Hippocampal formation (tissue), 2 donors: ENCODE results near the gene KHNYN.
"Not testable (repeated sequence)": the region's sequence is repeated elsewhere in the genome, so short reads cannot be mapped to it uniquely, and the experiment has no call there.

ENCODE experiments used
- DNase-seq, 2 donors: peaks; one replicate each; lab custom pipeline; 2025; lab: John Stamatoyannopoulos, UW

Gene KHNYN

GRCh38 chr14:24429395-24430142 is at the start of gene KHNYN, which contains the start of gene CBLN3:
KHNYN (plus strand) TSS chr14:24429954; CDS start chr14:24430731, 777 bp downstream.
CBLN3 (minus strand) TSS chr14:24429668; CDS start chr14:24429054, 614 bp downstream.
- DNase-seq = peak; percentile 58 to 62

DNA sequence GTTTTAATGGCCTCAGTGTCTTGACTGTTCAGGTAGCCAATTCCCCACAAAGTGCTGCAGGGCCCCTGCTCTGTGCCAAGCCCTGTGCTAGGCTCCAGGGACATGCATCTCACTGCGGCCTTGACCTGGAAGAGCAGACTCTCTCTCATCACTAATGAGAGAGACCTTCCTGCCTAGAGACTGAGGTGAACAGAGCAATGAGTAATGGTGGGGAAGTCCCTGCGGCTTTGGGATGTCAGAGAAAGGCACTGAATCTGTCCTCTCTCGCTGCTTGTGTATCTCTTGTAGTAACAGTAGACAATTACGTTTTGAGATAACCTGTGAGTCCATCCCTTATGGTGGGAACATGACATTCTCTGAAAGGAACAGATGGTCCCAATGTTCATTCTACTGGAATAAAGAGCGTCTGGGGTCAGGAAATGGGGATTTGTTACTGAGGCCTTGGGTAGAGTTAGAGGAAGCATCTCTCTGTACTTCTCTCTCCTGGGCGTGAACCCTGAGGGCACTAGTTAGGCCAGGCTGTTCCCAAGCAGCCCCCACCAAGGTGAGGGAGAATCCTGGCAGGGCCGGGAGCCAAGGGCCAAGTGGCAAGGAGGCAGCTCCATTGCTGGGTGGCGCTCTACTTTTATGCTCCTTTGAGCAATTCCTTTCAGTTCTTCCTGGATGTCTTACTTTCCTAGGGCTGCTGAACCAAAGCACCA is 48.2 kb upstream of the KHNYN start:
- DNase-seq = no peak

DNA sequence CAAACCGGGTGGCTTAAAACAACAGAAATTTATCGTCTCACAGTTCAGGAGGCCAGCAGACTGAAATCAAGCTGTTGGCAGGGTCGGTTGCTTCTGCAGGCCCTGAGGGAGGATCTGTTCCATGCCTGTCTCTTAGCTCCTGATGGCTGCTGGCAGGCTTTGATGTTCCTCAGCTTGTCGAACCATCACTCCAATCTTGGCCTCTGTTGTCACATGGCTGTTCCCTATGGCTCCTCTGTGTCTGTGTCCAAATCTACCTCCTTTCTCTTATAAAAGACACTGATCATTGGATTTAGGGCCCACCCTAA is 47.7 kb upstream of the KHNYN start:
- no peak for DNase-seq

GRCh38 chr14:24384169-24384568 is 45.6 kb upstream of the KHNYN start:
- no peak for DNase-seq

DNA sequence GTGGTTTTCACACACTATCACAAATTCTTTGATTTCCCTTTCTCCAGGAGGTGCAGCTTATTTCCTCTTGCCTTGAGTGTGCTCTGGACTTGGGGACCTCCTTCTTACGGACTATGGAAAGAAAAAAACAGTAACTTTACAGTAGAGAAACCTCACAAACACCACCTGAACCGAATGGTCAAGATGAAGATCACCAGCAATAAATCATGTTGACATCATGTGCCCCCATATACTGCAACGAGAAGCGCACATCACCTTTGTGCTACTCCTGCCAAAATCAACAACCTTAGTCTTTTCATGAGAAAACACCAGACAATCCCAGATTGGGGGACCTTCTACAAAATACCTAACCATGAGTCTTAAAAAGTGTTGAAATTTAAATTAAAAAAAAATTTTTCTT is 44.2 kb upstream of the KHNYN start:
- DNase-seq = no peak

DNA sequence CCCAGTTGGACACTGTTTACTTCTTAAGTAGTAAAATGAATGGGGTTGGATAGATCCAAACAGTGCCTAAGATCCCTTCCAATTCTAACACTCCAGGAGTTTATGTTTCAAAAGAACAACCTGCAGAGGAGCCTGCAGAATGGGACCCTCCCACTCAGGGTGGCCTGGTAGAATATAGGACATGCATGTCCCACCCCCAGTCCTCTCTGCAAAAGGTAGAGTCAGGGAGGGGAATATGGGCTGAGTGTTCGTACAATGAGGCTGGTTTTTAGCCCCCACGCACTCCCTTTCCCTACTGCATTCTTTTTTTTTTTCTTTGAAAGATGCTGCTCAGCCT is 42.8 kb upstream of the KHNYN start:
- DNase-seq = no peak

DNA sequence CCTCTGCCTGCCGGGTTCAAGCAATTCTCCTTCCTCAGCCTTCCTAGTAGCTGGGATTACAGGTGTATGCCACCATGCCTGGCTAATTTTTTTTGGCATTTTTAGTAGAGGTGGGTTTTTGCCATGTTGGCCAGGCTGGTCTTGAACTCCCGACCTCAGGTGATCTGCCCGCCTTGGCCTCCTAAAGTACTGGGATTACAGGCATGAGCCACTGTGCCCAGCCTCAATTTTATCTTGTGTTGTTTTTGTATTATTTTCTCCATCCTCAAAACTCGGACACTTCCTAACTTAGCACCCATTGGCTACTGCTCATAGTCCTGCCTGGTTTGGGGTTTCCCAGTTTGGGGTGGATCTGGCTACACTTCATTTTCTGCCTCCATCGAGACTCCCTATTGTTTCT is 42.2 kb upstream of the KHNYN start:
- DNase-seq = not testable (repeated sequence)

DNA sequence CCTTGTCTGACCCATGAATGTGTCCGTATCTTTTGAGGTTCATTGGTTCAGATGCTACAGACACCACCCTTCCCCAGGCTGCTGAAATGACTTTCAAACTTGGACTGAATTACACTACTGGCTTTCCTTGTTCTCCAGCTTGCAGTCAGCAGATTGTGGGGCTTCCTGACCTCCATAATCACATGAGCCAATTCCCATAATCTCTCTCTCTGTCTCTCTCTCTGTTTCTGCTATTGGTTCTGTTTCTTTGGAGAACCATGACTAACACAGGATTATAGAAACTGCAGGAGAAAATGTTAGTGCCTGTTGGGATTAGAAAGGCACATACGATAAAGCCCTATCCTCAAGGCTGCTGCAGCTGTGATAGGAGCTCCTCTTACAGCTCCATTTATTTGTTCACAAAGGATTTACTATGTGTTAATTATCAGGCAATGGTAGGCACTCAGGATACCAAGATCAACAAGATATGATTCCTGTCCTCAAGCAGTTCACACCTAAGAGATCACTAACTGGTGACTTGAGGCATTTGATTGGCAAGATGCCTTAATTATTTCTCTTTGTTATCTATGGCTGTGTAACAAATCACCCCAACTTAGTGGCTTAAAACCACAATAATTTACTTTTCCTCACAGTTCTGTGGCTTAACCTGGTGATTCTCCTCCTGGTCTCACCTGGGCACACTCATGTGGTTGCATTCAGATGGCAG is 41.1 kb upstream of the KHNYN start:
- no peak for DNase-seq

GRCh38 chr14:24389226-24389848 is 40.4 kb upstream of the KHNYN start:
- no peak for DNase-seq

DNA sequence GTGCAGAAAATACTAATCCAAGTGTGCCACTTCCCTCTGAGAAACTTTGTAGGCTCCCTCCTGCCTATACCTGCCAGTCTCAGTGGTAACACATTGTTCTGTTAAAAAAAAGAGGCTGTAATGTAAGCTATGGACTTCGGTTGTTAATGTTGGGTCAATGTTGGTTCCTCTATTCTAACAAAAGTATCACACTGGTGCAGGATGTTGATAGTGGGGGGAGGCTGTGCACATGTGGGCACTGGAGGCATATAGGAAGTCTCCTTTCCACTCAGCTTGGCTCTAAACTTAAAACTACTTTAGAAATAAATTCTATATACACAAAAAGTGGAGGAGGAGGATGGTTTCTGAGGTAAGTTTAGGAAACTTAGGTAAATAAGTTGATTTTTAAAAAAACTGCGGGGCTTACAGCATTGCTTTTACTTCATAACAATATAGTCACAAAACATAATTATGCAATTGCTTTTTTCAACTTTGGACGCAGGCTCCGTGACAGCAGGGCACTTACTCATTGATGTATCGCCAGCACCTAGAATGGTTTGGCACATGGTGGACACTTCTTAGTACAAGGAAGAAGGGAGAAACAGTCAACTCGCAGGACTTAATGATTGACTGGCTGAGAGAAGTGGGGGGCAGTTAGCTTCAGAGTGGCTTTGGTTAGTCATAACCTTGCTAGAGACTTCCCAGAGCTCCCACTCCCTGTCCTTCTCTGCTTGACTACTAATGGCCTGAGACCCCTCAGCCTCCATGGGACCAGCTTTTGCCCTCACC is 38.9 kb upstream of the KHNYN start:
- no peak for DNase-seq

DNA sequence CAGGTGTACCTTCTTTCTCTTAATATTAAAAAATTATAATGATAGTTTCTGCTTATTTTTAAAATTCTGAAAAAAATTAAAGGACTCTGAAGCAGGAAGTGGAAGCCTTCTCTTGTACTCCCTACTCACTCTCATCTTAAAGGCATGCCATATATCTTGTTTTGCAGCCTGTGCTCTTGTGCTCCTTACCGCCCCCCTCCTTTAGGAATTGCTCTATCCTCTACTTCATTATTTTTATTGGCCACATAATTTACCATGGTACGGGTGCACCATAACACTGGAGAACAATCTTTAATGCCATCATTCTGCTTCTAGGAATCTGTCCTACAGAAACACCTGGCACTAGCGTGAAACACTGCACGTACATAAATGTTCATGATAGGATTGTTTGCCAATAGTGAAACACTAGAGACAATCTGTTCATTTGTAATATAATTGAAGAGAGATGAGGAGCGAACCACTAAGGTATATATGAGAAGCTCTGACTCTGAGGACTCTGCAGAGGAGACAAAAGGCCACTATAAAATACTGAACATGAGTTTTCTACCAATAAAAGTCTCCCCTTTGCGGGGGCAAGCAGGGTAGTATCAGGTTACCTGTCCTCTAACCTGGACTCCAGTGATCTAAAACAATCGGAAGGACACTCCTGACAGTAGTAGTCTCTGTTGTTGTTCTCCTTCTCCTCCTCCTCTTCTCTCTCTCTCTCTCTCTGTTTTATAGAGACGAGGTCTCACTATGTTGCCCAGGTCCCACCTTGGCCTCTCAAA is 37.2 kb upstream of the KHNYN start:
- DNase-seq = no peak

DNA sequence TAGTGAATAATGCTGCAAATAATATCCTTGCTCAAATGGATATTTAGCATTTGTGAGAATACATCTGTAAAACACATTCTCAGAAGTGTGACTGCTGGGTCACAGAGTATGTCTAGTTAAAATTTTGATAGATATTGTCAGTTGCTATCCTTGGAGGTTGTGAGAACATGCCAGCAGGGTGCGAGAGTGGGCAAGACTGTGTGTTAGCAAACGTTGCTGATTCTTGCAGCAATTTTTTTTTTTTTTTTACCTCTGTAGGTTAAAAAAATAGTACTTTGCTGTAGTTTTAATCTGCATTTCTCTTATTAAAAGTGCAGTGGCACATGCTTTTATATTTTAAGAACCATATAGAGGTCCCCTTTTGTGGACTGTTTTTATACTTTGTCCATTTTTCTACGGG is 35.5 kb upstream of the KHNYN start:
- no peak for DNase-seq

DNA sequence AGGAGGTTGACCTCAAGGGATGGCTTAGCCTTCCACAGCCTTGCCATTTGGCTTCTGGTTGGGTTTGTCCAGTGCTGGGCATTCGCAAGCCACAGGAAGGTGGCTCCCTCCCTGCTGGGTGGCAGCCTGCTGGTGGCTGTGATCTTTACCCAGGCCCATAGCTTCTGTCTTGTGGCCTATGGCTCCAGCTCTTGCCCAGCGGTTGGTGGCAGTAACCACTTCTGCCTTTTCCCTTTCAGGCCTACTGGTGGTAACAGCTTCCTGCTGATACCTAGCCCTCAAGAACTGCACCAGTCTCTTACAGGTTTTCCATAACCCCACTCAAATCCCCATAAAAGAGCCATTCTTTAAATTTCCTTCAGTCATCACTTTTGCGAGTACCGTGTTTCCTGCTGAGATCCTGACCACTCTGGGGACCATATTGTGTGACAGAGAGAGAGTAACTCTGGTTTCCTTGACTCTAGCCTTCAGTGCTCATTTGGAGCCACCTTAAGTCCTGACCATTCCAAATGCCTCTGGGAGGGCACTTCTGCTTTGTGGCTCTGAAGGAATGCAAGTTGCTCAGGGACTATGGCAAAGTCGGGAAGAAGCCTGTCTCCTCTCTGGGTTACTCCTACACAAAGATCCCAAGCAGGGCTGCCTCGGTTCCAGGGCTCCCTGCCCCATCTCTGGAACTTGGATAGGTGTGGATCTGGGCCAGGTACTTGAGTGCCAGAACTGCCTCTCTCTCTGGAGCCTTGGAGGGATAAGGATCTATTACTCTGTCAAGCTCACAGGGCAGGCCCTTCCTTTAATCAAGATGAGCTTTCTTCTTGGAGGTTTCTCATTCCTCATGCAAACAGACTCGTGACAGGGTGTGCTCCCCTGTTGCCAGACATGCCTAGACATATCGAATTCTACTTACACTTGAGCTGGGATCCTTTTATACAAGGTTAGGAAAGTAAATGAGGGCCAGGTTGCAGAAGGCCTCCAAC is 33.9 kb upstream of the KHNYN start:
- DNase-seq = no peak

- no peak for DNase-seq
Measured at GRCh38 chr14:24397639-24398292, 32.0 kb upstream of the KHNYN start.

DNA sequence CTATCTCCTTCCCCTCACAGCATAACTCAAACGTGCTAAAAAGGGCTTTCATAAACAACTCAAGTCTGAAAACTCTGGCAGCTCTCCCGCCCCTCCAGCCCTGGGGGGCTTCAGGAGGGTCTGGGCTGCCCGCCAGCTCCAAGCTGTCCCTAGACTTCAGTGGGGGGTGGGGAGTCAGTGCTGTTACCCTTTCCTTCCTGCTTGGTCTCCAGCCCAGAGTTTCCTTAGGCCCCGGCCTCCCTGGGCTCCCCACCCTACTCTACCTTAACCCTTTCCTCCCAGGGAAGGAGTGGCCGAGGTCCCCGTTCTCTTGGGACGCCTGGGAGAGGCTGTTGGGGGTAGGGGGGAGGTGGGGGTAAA is 31.5 kb upstream of the KHNYN start:
- DNase-seq = no peak

GRCh38 chr14:24398653-24399446 is 30.9 kb upstream of the KHNYN start, which contains the start of gene NYNRIN:
NYNRIN (plus strand) TSS chr14:24399003; CDS start chr14:24399247, 244 bp downstream.
- DNase-seq = no peak

GRCh38 chr14:24399447-24399822 is 30.3 kb upstream of the KHNYN start:
- DNase-seq = no peak

GRCh38 chr14:24399999-24400718 is 29.6 kb upstream of the KHNYN start:
- DNase-seq = no peak
